ENCODE results near the gene JAG1.

JAG1 gene

DNA sequence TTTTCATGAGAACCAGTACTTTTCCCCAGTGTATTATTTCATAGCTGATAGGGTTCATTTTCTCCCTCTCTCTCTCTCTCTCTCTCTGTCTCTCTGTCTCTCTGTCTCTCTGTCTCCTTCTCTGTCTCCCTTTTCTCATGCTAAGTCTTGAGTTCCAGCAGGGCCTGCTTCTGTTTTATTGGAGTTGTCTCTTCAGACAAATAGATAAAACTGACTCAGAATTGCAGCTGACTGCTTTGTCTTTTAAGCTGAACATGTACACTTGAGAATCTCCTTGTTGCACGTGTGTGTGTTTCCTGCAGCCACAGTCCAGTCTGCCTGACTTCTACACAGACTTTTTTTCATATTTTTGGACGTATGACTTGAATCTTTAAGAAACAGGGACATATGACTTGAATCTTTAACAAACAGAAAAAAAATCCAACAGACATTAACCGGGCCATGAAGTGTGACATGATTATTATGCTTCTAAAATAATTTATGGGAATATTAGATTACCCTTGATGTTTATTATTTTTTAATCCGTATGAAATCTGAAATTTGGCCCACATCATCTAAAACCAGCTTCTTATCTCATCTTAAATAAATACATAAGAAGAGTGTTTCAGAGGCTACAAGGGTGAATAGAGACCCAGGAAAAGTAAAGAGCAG lies 71.5 kb downstream of the JAG1 start:
- H3K4me3 ChIP-seq (ENCODE audit: low read length): no peak overlapping the region
- no peaks in the 10 kb centered on the region for H3K27me3 ChIP-seq (ENCODE audit: insufficient read depth, low read length, poor library complexity)
- no peak overlapping the region for H3K4me2 ChIP-seq (ENCODE audit: low read length)
- WGBS (ENCODE audit: extremely low coverage, insufficient coverage, low lambda C conversion rate): no CpG with 5 or more reads among the region's 4 CpGs
- H3K36me3 ChIP-seq (ENCODE audit: control insufficient read depth, insufficient read depth, low read length): no peaks in the 10 kb centered on the region
- no peak overlapping the region for H3K9ac ChIP-seq (ENCODE audit: low read length)
- no peak overlapping the region for H3K27ac ChIP-seq (ENCODE audit: low read depth, low read length)
- no peaks in the 10 kb centered on the region for H3K79me1 ChIP-seq (ENCODE audit: low read length)
- H4K5ac ChIP-seq (ENCODE audit: low read length): no peak overlapping the region
- H4K8ac ChIP-seq (ENCODE audit: low read depth, low read length): no peak overlapping the region
- no peak overlapping the region for H2AK5ac ChIP-seq (ENCODE audit: low read length)
- no peak overlapping the region for H3K56ac ChIP-seq (ENCODE audit: low read length)
- H3K4ac ChIP-seq (ENCODE audit: low read depth, low read length): no peak overlapping the region
- H3K4me1 ChIP-seq (ENCODE audit: control insufficient read depth, low read depth, low read length): no peaks in the 10 kb centered on the region
- H2BK15ac ChIP-seq (replicated peaks; ENCODE audit: low read depth): no peak overlapping the region
- no peaks in the 10 kb centered on the region for H3K79me2 ChIP-seq (ENCODE audit: control insufficient read depth, insufficient read depth, low read length)
- no peak for DNase-seq
- no peak overlapping the region for H3K18ac ChIP-seq (ENCODE audit: low read length)
- no peak overlapping the region for H3K23ac ChIP-seq (ENCODE audit: low read length)
- H2BK120ac ChIP-seq (ENCODE audit: low read depth, low read length): no peak overlapping the region
- H2BK5ac ChIP-seq (ENCODE audit: low read length): no peak overlapping the region

DNA sequence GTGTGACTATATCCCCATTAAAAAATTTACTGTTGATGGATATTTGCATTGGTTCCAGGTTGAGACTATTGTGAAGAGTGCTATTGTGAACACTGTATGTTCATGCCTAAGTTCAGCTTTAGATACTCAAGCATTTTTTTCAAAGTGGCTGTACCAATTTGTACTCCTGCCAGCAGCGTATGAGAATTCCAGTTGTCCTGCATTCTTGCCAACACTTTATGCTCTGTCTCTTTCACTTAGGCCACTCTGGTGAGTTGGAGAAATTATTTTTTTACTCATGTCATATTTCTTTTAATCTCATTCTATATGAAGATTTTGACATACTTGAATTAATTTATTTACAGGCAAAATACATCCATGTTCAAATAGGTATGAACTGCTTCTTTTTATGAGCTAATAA lies 76.2 kb downstream of the JAG1 start:
- no peak overlapping the region for H3K9ac ChIP-seq (ENCODE audit: low read length)
- H3K79me1 ChIP-seq (ENCODE audit: low read length): no peaks in the 10 kb centered on the region
- H2AK5ac ChIP-seq (ENCODE audit: low read length): no peak overlapping the region
- no peak overlapping the region for H3K18ac ChIP-seq (ENCODE audit: low read length)
- no peaks in the 10 kb centered on the region for H3K36me3 ChIP-seq (ENCODE audit: control insufficient read depth, insufficient read depth, low read length)
- no peak overlapping the region for H4K5ac ChIP-seq (ENCODE audit: low read length)
- H3K23ac ChIP-seq (ENCODE audit: low read length): no peak overlapping the region
- H2BK5ac ChIP-seq (ENCODE audit: low read length): no peak overlapping the region
- no peaks in the 10 kb centered on the region for H3K79me2 ChIP-seq (ENCODE audit: control insufficient read depth, insufficient read depth, low read length)
- no peak overlapping the region for H3K4me3 ChIP-seq (ENCODE audit: low read length)
- H3K4me2 ChIP-seq (ENCODE audit: low read length): no peak overlapping the region
- H3K27me3 ChIP-seq (ENCODE audit: insufficient read depth, low read length, poor library complexity): no peaks in the 10 kb centered on the region
- H2BK15ac ChIP-seq (replicated peaks; ENCODE audit: low read depth): no peak overlapping the region
- no peak for DNase-seq
- no CpG with 5 or more reads among the region's 1 CpG for WGBS (ENCODE audit: extremely low coverage, insufficient coverage, low lambda C conversion rate)
- no peak overlapping the region for H3K56ac ChIP-seq (ENCODE audit: low read length)
- no peak overlapping the region for H4K8ac ChIP-seq (ENCODE audit: low read depth, low read length)
- no peaks in the 10 kb centered on the region for H3K4me1 ChIP-seq (ENCODE audit: control insufficient read depth, low read depth, low read length)
- no peak overlapping the region for H3K4ac ChIP-seq (ENCODE audit: low read depth, low read length)
- H2BK120ac ChIP-seq (ENCODE audit: low read depth, low read length): no peak overlapping the region
- H3K27ac ChIP-seq (ENCODE audit: low read depth, low read length): no peak overlapping the region

GRCh38 chr20:10596710-10597121 lies 77.1 kb downstream of the JAG1 start:
- Histone ChIP-seq H3K79me1 (ENCODE audit: low read length) (no peaks in the 10 kb centered on the region), H3K27me3 (ENCODE audit: insufficient read depth, low read length, poor library complexity) (no peaks in the 10 kb centered on the region), H3K18ac (ENCODE audit: low read length) (no peak overlapping the region), H4K8ac (ENCODE audit: low read depth, low read length) (no peak overlapping the region), H3K4ac (ENCODE audit: low read depth, low read length) (no peak overlapping the region), H3K4me1 (ENCODE audit: control insufficient read depth, low read depth, low read length) (no peaks in the 10 kb centered on the region), H2BK5ac (ENCODE audit: low read length) (no peak overlapping the region), H3K56ac (ENCODE audit: low read length) (no peak overlapping the region), H2AK5ac (ENCODE audit: low read length) (no peak overlapping the region), H2BK15ac (replicated peaks; ENCODE audit: low read depth) (no peak overlapping the region), H3K79me2 (ENCODE audit: control insufficient read depth, insufficient read depth, low read length) (no peaks in the 10 kb centered on the region), H3K4me2 (ENCODE audit: low read length) (no peak overlapping the region), H3K23ac (ENCODE audit: low read length) (no peak overlapping the region), H3K36me3 (ENCODE audit: control insufficient read depth, insufficient read depth, low read length) (no peaks in the 10 kb centered on the region), H3K27ac (ENCODE audit: low read depth, low read length) (no peak overlapping the region), H4K5ac (ENCODE audit: low read length) (no peak overlapping the region), H3K4me3 (ENCODE audit: low read length) (no peak overlapping the region), H2BK120ac (ENCODE audit: low read depth, low read length) (no peak overlapping the region), H3K9ac (ENCODE audit: low read length) (no peak overlapping the region)
- DNase-seq: no peak
- no CpG with 5 or more reads among the region's 4 CpGs for WGBS (ENCODE audit: extremely low coverage, insufficient coverage, low lambda C conversion rate)

DNA sequence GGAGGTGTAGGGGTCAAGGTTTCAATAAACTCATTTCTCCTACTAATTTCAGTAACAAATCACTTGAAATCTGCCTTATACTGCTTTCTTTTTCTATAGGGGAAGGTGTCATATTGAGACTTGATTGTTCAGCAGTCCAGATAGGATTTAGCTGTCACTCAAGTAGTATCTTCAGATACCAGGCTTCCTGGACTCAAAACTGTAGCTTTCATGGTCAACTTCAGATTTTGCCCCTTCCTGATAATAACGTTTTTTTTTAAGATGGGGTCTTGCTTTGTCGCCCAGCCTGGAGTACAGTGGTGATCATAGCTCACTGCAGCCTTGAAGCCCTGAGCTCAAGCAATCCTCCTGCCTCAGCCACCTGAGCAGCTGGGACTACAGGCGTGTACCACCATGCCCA lies 77.8 kb downstream of the JAG1 start:
- H3K79me2 ChIP-seq (ENCODE audit: control insufficient read depth, insufficient read depth, low read length): no peaks in the 10 kb centered on the region
- no peak overlapping the region for H2BK5ac ChIP-seq (ENCODE audit: low read length)
- no peak overlapping the region for H3K4ac ChIP-seq (ENCODE audit: low read depth, low read length)
- WGBS (ENCODE audit: extremely low coverage, insufficient coverage, low lambda C conversion rate): no CpG with 5 or more reads among the region's 3 CpGs
- no peak overlapping the region for H2BK120ac ChIP-seq (ENCODE audit: low read depth, low read length)
- no peaks in the 10 kb centered on the region for H3K27me3 ChIP-seq (ENCODE audit: insufficient read depth, low read length, poor library complexity)
- H3K4me2 ChIP-seq (ENCODE audit: low read length): no peak overlapping the region
- H2BK15ac ChIP-seq (replicated peaks; ENCODE audit: low read depth): no peak overlapping the region
- H3K27ac ChIP-seq (ENCODE audit: low read depth, low read length): no peak overlapping the region
- H3K23ac ChIP-seq (ENCODE audit: low read length): no peak overlapping the region
- H3K79me1 ChIP-seq (ENCODE audit: low read length): no peaks in the 10 kb centered on the region
- H3K56ac ChIP-seq (ENCODE audit: low read length): no peak overlapping the region
- H2AK5ac ChIP-seq (ENCODE audit: low read length): no peak overlapping the region
- no peak overlapping the region for H3K9ac ChIP-seq (ENCODE audit: low read length)
- H3K36me3 ChIP-seq (ENCODE audit: control insufficient read depth, insufficient read depth, low read length): no peaks in the 10 kb centered on the region
- H3K4me3 ChIP-seq (ENCODE audit: low read length): no peak overlapping the region
- no peak overlapping the region for H3K18ac ChIP-seq (ENCODE audit: low read length)
- no peak overlapping the region for H4K8ac ChIP-seq (ENCODE audit: low read depth, low read length)
- no peak overlapping the region for H4K5ac ChIP-seq (ENCODE audit: low read length)
- no peaks in the 10 kb centered on the region for H3K4me1 ChIP-seq (ENCODE audit: control insufficient read depth, low read depth, low read length)
- DNase-seq: no peak

DNA sequence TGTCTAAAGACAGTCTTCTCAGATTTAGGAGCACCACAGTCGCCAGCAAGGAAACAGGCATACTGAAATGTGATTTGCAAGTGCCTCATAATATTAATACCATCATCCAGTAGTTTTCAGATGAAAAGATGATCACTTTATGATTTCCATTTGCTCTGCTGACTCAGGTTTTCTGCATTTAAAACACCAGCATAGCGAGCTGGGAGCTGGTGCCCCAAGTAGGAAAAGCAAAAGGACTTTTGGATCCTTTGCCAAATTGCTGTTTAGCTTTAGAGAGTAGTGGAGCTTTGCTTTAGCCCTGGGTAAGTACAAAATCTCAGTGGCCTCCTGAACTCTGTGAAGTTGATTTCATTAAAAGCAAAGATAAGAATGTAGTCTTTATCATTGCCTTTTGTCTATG lies 78.5 kb downstream of the JAG1 start:
- no peak overlapping the region for H2BK5ac ChIP-seq (ENCODE audit: low read length)
- H3K23ac ChIP-seq (ENCODE audit: low read length): no peak overlapping the region
- no CpG with 5 or more reads among the region's 2 CpGs for WGBS (ENCODE audit: extremely low coverage, insufficient coverage, low lambda C conversion rate)
- no peak overlapping the region for H2AK5ac ChIP-seq (ENCODE audit: low read length)
- H3K4ac ChIP-seq (ENCODE audit: low read depth, low read length): no peak overlapping the region
- H3K56ac ChIP-seq (ENCODE audit: low read length): no peak overlapping the region
- no peak overlapping the region for H4K5ac ChIP-seq (ENCODE audit: low read length)
- no peaks in the 10 kb centered on the region for H3K4me1 ChIP-seq (ENCODE audit: control insufficient read depth, low read depth, low read length)
- no peak overlapping the region for H2BK15ac ChIP-seq (replicated peaks; ENCODE audit: low read depth)
- no peaks in the 10 kb centered on the region for H3K36me3 ChIP-seq (ENCODE audit: control insufficient read depth, insufficient read depth, low read length)
- no peak overlapping the region for H3K9ac ChIP-seq (ENCODE audit: low read length)
- H3K4me3 ChIP-seq (ENCODE audit: low read length): no peak overlapping the region
- no peak for DNase-seq
- H3K27me3 ChIP-seq (ENCODE audit: insufficient read depth, low read length, poor library complexity): no peaks in the 10 kb centered on the region
- H2BK120ac ChIP-seq (ENCODE audit: low read depth, low read length): no peak overlapping the region
- no peak overlapping the region for H4K8ac ChIP-seq (ENCODE audit: low read depth, low read length)
- H3K79me2 ChIP-seq (ENCODE audit: control insufficient read depth, insufficient read depth, low read length): no peaks in the 10 kb centered on the region
- H3K27ac ChIP-seq (ENCODE audit: low read depth, low read length): no peak overlapping the region
- H3K4me2 ChIP-seq (ENCODE audit: low read length): no peak overlapping the region
- no peak overlapping the region for H3K18ac ChIP-seq (ENCODE audit: low read length)
- no peaks in the 10 kb centered on the region for H3K79me1 ChIP-seq (ENCODE audit: low read length)

- Histone ChIP-seq H3K4me1 (ENCODE audit: control insufficient read depth, low read depth, low read length) (no peaks in the 10 kb centered on the region), H2BK15ac (replicated peaks; ENCODE audit: low read depth) (no peak overlapping the region), H2BK5ac (ENCODE audit: low read length) (no peak overlapping the region), H4K5ac (ENCODE audit: low read length) (no peak overlapping the region), H4K8ac (ENCODE audit: low read depth, low read length) (no peak overlapping the region), H3K23ac (ENCODE audit: low read length) (no peak overlapping the region), H3K27ac (ENCODE audit: low read depth, low read length) (no peak overlapping the region), H3K79me1 (ENCODE audit: low read length) (no peaks in the 10 kb centered on the region), H3K79me2 (ENCODE audit: control insufficient read depth, insufficient read depth, low read length) (no peaks in the 10 kb centered on the region), H3K18ac (ENCODE audit: low read length) (no peak overlapping the region), H3K56ac (ENCODE audit: low read length) (no peak overlapping the region), H3K36me3 (ENCODE audit: control insufficient read depth, insufficient read depth, low read length) (no peaks in the 10 kb centered on the region), H3K9ac (ENCODE audit: low read length) (no peak overlapping the region), H3K4ac (ENCODE audit: low read depth, low read length) (no peak overlapping the region), H2BK120ac (ENCODE audit: low read depth, low read length) (no peak overlapping the region), H3K4me3 (ENCODE audit: low read length) (no peak overlapping the region), H2AK5ac (ENCODE audit: low read length) (no peak overlapping the region), H3K27me3 (ENCODE audit: insufficient read depth, low read length, poor library complexity) (no peaks in the 10 kb centered on the region), H3K4me2 (ENCODE audit: low read length) (no peak overlapping the region)
- no peak for DNase-seq
- no CpG with 5 or more reads among the region's 7 CpGs for WGBS (ENCODE audit: extremely low coverage, insufficient coverage, low lambda C conversion rate)
Measured at GRCh38 chr20:10594296-10594868, 79.4 kb downstream of the JAG1 start.
